ENCODE results near the gene LYZ.

The LYZ gene

GRCh38 chr12:69338936-69339335 is 9.2 kb upstream of the LYZ start:
- DNase-seq (ENCODE audit: low read depth): no peak

GRCh38 chr12:69339999-69340398 is 8.2 kb upstream of the LYZ start:
- no peak for DNase-seq (ENCODE audit: low read depth)

DNA sequence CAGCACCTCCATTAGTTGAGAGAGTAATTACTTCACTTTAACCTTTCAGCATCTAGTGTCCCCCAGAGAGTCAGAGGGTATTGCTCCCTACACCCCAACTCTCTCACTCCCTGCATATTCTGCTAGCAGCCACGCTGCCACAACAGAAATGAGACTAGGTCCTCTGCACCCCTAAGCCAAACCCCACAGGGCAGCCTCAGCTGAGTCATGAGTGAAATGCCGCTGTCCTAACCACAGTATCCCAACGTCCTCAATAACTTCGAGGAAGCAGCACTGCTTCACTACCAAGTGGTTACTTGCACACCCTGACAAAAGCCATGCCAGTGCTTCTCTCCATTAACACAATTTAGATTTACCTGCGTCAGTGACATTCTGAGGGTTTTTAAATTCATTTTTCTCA is 6.9 kb upstream of the LYZ start:
- peak; percentile 11 for DNase-seq (ENCODE audit: low read depth)

GRCh38 chr12:69342421-69342820 is 5.8 kb upstream of the LYZ start:
- DNase-seq (ENCODE audit: low read depth): no peak

DNA sequence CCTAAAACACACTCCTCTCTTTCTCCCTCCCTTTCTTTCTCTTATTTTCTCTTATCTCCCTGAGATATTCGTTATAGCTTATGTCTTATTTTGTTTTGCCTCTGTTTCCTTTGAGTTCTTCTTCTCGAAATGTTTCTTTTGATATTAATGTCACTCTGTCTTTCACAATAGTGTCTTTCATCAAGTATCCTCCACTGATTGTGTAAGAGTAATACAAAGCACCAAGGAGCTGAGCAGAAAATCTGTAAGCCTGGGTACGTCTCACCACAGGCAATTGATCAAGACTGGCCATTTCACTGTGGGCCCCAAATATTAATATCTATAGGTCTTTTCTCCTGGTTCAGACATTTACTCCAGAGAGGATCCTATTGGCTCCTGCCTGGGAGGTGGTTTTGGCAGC is 4.8 kb upstream of the LYZ start:
- no peak for DNase-seq (ENCODE audit: low read depth)

DNA sequence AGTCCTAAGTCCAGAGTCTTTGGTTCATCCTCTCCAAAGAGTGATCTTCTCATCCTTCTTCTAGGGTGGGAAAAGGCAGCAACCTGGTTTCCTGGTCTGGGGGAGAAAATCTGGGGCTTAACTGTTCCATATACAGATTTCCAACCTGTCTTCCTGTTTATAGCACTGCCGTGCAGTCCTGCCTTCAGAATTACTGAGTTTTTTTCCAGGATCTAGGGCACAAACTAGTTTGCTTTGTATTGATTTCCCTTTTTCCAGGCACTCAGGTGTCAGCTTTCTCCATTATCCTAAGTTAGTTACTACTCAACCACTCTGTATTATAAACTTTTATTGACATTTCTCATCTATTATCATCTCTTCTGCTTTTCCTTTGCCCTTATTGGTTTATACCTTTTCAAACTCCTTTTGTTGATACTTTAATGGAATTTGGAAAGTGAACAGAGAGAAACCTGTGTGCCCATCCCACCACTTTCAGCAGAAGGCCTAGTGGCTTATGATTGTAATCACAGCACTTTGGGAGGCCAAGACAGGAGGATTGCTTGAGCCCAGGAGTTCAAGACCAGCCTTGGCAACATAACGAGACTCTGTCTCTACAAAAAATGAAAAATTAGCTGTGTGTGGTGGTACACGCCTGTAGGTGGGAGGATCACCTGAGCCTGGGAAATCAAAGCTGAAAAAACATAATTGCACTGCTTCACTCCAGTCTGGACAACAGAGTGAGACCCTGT is 4.1 kb upstream of the LYZ start:
- DNase-seq (ENCODE audit: low read depth): no peak

DNA sequence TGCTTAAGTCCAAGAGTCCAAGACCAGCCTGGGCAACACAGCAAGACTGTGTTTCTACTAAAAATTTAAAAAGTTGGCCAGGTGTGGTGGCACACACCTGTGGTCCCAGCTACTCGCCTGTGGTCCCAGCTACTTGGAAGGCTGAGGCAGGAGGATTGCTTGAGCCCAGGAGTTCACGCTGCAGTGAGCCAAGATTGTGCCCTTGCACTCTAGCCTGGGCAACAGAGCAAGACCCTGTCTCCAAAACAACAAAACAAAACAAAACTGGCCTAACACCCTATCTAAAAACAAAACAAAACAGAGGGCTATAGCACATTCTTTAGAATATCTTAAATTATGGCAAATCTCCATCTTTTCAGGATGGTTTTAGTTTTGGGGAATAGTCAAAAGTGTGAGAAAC is 3.1 kb upstream of the LYZ start:
- DNase-seq (ENCODE audit: low read depth): no peak

- DNase-seq (ENCODE audit: low read depth): no peak
Observed at GRCh38 chr12:69345742-69346141, 2.4 kb upstream of the LYZ start.

DNA sequence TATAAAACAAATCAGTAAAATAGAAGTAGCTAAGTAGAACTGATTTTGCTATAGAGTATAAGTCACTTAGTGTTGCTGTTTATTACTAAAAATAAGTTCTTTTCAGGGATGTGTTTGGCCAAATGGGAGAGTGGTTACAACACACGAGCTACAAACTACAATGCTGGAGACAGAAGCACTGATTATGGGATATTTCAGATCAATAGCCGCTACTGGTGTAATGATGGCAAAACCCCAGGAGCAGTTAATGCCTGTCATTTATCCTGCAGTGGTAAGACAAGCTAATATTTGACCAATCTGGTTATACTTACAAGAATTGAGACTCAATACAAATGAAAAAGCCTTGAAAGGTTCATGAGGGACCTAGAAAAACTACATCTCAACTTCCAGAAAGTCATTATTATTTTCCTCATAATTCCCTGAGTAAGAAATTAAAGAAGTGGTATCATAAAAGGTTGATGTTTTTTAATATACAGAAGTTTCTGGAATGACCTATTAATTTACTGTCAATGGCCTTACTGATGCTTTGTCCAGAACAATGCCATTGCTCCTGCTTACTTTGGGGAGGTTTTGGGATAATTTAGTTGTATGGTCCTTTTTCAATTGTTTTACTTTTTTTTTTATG is 1.9 kb downstream of the LYZ start:
- DNase-seq (ENCODE audit: low read depth): no peak

GRCh38 chr12:69350777-69351176 is 2.6 kb downstream of the LYZ start:
- DNase-seq (ENCODE audit: low read depth): no peak

DNA sequence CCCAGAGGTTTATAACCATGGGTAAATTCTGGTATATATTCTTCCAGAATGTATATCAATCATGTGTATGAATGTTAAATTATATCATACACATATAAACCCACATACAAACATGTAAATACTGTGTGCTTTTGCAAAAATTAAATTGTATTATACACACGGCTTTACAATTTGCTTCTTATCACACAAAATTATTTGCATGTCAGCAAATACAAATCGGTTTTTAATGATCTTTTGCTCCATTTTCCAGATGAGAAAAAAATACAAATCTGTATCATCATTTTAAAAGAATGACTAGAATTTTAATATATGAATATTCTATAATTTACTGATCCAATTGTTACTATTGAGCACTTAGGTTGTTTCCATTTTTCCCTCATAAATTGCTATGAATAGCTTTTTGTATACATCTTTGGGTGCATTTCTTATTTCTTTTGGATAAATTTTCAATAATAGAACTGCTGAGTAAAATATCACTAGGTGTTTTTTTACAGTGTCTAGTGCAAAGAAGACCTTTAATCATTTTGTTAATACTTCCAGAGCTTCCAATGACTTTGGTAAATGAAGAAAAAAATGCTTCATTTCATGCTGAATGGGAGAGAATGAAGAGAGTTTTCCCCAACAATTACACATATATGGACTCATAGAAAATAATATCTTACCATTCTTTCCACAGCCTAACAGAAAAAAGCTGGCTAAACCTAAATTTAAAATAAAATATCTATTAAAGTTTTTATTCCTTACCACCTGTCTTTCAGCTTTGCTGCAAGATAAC is 3.5 kb downstream of the LYZ start:
- DNase-seq (ENCODE audit: low read depth): no peak

DNA sequence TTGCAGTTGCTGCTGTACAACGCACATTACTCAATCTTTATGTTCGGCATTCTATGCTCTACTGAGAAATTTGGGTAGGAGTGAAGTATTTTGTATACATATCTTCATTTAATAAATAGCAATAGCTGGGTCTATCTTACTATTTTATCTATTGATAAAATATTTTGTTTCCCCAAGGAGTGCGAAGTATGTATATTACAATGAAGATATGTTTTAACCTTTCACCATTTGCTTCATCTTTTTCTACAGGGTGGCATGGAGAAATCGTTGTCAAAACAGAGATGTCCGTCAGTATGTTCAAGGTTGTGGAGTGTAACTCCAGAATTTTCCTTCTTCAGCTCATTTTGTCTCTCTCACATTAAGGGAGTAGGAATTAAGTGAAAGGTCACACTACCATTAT is 4.7 kb downstream of the LYZ start:
- no peak for DNase-seq (ENCODE audit: low read depth)

DNA sequence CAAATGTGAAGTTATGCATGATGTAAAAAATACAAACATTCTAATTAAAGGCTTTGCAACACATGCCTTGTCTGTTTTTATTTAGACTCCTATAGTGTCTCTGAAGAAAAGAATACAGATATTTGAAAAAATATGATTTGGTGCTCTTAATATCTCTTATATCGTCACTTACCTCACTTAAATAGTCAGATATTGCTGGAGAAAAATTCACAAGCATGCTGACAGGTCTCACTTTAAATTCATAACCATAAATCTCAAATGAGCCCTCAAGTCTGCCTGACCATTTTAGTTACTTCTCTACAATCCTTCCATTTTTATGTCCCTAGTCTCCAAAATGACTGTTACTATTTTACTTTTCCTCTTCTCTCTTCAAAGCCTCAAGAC is 6.0 kb downstream of the LYZ start:
- no peak for DNase-seq (ENCODE audit: low read depth)

DNA sequence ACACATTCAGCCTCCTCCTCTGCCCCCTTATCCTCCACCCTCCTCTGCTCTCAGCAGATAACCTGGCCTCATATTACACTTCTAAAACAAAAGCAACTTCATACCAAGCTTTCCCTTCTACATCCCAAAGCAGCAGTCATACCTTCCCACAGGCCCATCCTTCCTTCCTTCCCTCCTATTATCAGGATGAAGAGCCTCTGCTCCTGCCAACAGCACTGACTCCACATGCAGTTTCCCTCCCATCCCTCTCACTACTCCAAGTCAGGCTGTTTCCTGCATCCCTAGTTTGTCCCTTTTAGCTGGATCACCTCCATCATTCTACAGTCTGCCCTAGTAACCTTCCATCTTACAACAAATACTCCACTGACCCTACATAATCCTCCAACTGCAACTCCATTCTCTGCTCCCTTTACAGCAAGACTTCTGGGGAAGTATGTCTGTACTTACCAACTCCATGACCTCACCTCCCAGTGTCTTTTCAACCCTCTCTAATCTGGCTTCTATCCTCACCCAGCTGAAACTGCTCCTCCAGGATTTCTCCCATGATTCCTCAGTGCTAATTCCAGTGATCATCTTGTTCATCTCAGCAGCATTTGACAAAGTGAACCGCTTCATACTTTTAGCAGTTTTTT is 6.5 kb downstream of the LYZ start:
- DNase-seq (ENCODE audit: low read depth): no peak

DNA sequence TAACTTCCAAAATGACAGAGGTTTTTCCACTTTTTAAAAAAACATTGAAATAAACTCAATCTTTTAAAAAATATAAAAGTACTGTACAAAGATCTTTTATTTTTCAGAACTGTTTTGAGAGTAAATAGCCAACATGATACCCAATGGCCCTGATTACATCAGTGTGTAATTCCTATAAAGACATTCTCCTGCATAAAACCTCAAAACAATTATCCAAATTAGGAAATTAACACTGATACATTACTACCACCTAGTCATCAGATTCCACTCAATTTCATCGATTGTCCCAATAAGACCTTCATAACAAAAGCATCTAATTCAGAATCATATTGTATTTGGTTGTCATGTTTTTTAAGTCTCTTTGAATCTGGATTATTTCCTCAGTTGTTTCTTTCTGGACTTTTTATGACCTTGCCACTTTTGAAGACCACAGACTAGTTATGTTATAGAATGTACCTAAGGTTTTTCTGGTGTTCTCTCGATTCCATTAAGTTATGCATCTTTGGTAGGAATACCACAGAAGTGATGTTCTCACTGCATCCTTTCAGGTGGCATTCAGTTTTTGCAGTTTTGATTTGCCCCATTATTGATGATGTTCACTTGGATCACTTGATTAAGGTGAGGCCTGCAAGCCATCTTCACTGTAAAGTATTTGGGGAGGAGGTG is 7.3 kb downstream of the LYZ start:
- no peak for DNase-seq (ENCODE audit: low read depth)

- DNase-seq (ENCODE audit: low read depth): peak; percentile 90
Observed at GRCh38 chr12:69359531-69360347, 11.6 kb downstream of the LYZ start, which contains the start of gene YEATS4. Gene YEATS4 (plus strand): TSS chr12:69359743. CDS start chr12:69359973, 230 bp downstream.

DNA sequence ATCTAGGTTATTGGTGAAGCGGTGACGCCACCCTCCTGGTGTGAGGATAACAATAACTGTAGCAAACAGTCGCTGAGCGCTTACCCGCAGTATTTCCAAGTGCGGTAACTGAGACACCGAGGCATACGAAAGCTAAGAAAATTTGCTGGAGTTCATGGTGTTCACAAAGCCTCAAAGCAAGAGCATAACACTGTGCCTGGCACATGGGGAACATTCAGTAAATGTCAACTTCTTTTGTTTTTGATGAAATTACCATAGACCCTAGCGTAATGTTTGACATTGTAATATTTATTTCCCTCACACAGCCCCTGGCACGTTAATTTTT is 12.1 kb downstream of the LYZ start:
- DNase-seq (ENCODE audit: low read depth): no peak

- no peak for DNase-seq (ENCODE audit: low read depth)
Observed at GRCh38 chr12:69366796-69367195, 18.6 kb downstream of the LYZ start.

GRCh38 chr12:69368171-69368570 is 20.0 kb downstream of the LYZ start:
- DNase-seq (ENCODE audit: low read depth): no peak

DNA sequence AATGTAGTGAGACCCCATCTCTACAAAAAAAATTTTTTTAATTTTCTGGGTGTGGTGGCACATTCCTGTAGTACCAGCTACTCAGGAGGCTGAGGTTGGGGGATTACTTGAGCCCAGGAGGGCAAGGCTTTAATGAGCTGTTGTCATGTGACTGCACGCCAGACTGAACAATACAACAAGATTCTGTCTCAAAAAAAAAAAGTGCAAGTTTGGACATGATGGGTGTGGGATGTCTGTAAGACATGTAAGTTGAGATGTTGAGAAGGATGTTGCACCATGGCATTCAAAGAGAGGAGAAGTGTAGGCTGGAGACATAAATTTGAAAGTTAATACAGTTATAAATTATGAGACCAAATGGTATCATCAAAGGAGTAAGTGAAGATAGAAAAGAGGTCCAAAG is 34.9 kb downstream of the LYZ start:
- no peak for DNase-seq (ENCODE audit: low read depth)

GRCh38 chr12:69385038-69385437 is 36.9 kb downstream of the LYZ start:
- DNase-seq (ENCODE audit: low read depth): no peak

DNA sequence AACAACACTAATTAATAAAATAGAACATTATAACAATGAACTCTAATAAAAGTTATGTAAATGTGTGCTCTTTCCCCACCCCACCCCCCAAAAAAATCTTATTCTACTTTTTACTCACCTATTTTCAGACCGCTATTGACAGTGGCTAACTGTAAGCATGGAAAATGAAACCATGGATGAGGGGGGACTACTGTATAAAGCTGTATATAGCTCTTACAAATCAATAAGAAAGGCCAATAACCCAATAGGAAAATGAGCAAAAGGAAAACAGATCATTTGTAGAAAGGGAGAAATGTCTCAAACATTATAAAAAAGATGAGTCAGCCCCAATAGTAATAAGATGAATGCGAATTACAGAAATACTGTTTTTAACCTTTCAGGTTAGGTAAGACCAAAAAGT is 38.7 kb downstream of the LYZ start:
- DNase-seq (ENCODE audit: low read depth): no peak

Measured in EH (cell line).